H1 (cell line): ENCODE measurements around the gene FRMD4A. TPM values are rescaled to one million over a fixed set of nuclear protein-coding genes. Genes with fewer than 3 reads are reported as not detected.

Source experiments
- CTCF ChIA-PET: fragments of 300-600 bp; sonication (Branson Sonifier 250); formaldehyde crosslinking; loops from one replicate; lab custom pipeline; 2021; ENCODE audit not compliant: partially characterized antibody; lab: Charles Lee
- POLR2A ChIA-PET: fragments of 300-600 bp; sonication (Branson Sonifier 250); formaldehyde crosslinking; loops from one replicate; lab custom pipeline; 2021; ENCODE audit warnings: inconsistent platforms; ENCODE audit not compliant: partially characterized antibody; lab: Charles Lee
- DNase-seq, 2 experiments: peaks; one replicate each; pipeline versions ENCODE4 v3.0.0 to v3.0.0-alpha.2; 2010 to 2022; ENCODE audit warnings: low spot score in 2 of 2, low read depth in 1 of 2, mixed read lengths in 1 of 2
- FAIRE-seq: peaks from 2 replicates; lab custom pipeline; 2011; peaks lifted over from hg19 to GRCh38; lab: Jason Lieb, UNC
- H2AFZ ChIP-seq: 2 replicates; pipeline ENCODE4 v1.8.1; 2012; ENCODE audit warnings: low read length, inconsistent platforms
- H2AK5ac ChIP-seq: 2 replicates; pipeline ENCODE4 v1.6.1; 2013; ENCODE audit warnings: low read depth, low read length
- H2BK120ac ChIP-seq: replicated peaks from 2 replicates; pipeline ENCODE3; 2013; ENCODE audit warnings: low read depth, low read length, inconsistent platforms
- H2BK12ac ChIP-seq: 2 replicates; pipeline ENCODE4 v1.6.1; 2013; ENCODE audit warnings: low read depth, low read length
- H2BK15ac ChIP-seq: 2 replicates; pipeline ENCODE4 v1.6.1; 2013; ENCODE audit warnings: low read length
- H2BK20ac ChIP-seq: 2 replicates; pipeline ENCODE4 v1.6.1; 2013; ENCODE audit warnings: low read length
- H2BK5ac ChIP-seq: 2 replicates; pipeline ENCODE4 v1.6.1; 2013; ENCODE audit warnings: low read depth, low read length
- H3K14ac ChIP-seq: 2 replicates; pipeline ENCODE4 v1.6.1; 2013; ENCODE audit warnings: inconsistent platforms; ENCODE audit not compliant: insufficient read length
- H3K18ac ChIP-seq: 2 replicates; pipeline ENCODE4 v1.6.1; 2013; ENCODE audit warnings: low read length; ENCODE audit errors: extremely low read depth
- H3K23ac ChIP-seq: 2 replicates; pipeline ENCODE4 v1.6.1; 2013; ENCODE audit warnings: inconsistent platforms; ENCODE audit not compliant: insufficient read length
- H3K23me2 ChIP-seq: 2 replicates; pipeline ENCODE4 v1.6.1; 2013; ENCODE audit warnings: low read depth, low read length
- H3K27ac ChIP-seq: 2 replicates; pipeline ENCODE4 v1.6.1; 2011; ENCODE audit warnings: low read depth, low read length, inconsistent platforms
- H3K27me3 ChIP-seq, 4 experiments: replicated peaks in 1 of 4; 1 replicate in 1 of 4; 2 replicates in 3 of 4; pipeline versions ENCODE4 v1.6.1 to v1.8.1; 2011 to 2013; ENCODE audit warnings: low read length in 3 of 4, mild to moderate bottlenecking in 3 of 4, inconsistent platforms in 2 of 4, mixed read lengths in 2 of 4, moderate library complexity in 1 of 4; ENCODE audit not compliant: control insufficient read depth in 3 of 4, insufficient read depth in 3 of 4; ENCODE audit errors: extremely low read depth in 1 of 4
- H3K36me3 ChIP-seq, 4 experiments: 2 replicates each; pipeline versions ENCODE4 v1.6.1 to v1.8.1; 2011 to 2013; ENCODE audit warnings: mild to moderate bottlenecking in 4 of 4, low read length in 3 of 4, moderate library complexity in 2 of 4, control low read depth in 1 of 4, inconsistent platforms in 1 of 4; ENCODE audit not compliant: insufficient read depth in 4 of 4, control insufficient read depth in 2 of 4
- H3K4ac ChIP-seq: replicated peaks from 2 replicates; pipeline ENCODE3; 2013; ENCODE audit warnings: low read length, low read depth, mixed read lengths, inconsistent platforms; ENCODE audit not compliant: insufficient read length
- H3K4me1 ChIP-seq, 4 experiments: replicated peaks in 1 of 4; 1 replicate in 1 of 4; 2 replicates in 3 of 4; pipeline versions ENCODE4 v1.6.1 to v1.8.1; 2011 to 2013; ENCODE audit warnings: low read length in 3 of 4, inconsistent platforms in 2 of 4, mixed read lengths in 1 of 4; ENCODE audit not compliant: insufficient read depth in 4 of 4, control insufficient read depth in 3 of 4
- H3K4me2 ChIP-seq, 2 experiments: 2 replicates each; pipeline versions ENCODE4 v1.6.1 to v1.8.1; 2011 to 2013; ENCODE audit warnings: low read depth in 2 of 2, low read length in 2 of 2, control low read depth in 1 of 2, inconsistent platforms in 1 of 2, mild to moderate bottlenecking in 1 of 2; ENCODE audit not compliant: insufficient read depth in 1 of 2
- H3K4me3 ChIP-seq, 4 experiments: fragments of 200-600, 300-600 bp in 1 of 4; sonication (generic), shearing (Covaris generic), sonication (Bioruptor Twin) in 1 of 4; 2 replicates each; pipeline versions ENCODE4 v1.5.1 to v1.8.1; 2011 to 2016; ENCODE audit warnings: low read length in 4 of 4, low read depth in 3 of 4, control low read depth in 2 of 4, inconsistent platforms in 2 of 4, mild to moderate bottlenecking in 2 of 4, mixed read lengths in 1 of 4, moderate library complexity in 1 of 4; ENCODE audit not compliant: insufficient read depth in 2 of 4; ENCODE audit errors: extremely low read depth in 1 of 4
- H3K56ac ChIP-seq: replicated peaks from 2 replicates; pipeline ENCODE3; 2013; ENCODE audit warnings: low read depth, mild to moderate bottlenecking, mixed read lengths, low read length, inconsistent platforms; ENCODE audit not compliant: insufficient read length
- H3K79me1 ChIP-seq: 2 replicates; pipeline ENCODE4 v1.6.1; 2013; ENCODE audit warnings: low read depth, low read length, control low read depth
- H3K79me2 ChIP-seq, 2 experiments: 2 replicates each; pipeline versions ENCODE4 v1.6.1 to v1.8.1; 2012 to 2013; ENCODE audit warnings: low read length in 2 of 2, mild to moderate bottlenecking in 2 of 2, inconsistent platforms in 1 of 2; ENCODE audit not compliant: insufficient read depth in 2 of 2, control insufficient read depth in 1 of 2
- H3K9ac ChIP-seq, 4 experiments: replicated peaks in 1 of 4; 1 replicate in 1 of 4; 2 replicates in 3 of 4; pipeline versions ENCODE4 v1.6.1 to v1.8.1; 2011 to 2013; ENCODE audit warnings: low read depth in 3 of 4, low read length in 3 of 4, control low read depth in 2 of 4, mild to moderate bottlenecking in 2 of 4, moderate library complexity in 2 of 4, inconsistent platforms in 1 of 4; ENCODE audit errors: extremely low read depth in 1 of 4
- H3K9me3 ChIP-seq, 2 experiments: 2 replicates each; pipeline versions ENCODE4 v1.6.1 to v1.8.1; 2012 to 2013; ENCODE audit warnings: mild to moderate bottlenecking in 2 of 2, moderate library complexity in 2 of 2, control low read depth in 1 of 2, inconsistent platforms in 1 of 2, low read depth in 1 of 2, low read length in 1 of 2, mixed read lengths in 1 of 2; ENCODE audit not compliant: insufficient read depth in 2 of 2
- H4K20me1 ChIP-seq, 2 experiments: replicated peaks in 1 of 2; 2 replicates each; pipeline versions ENCODE3 to v1.8.1; 2011 to 2013; ENCODE audit warnings: inconsistent platforms in 2 of 2, low read length in 2 of 2, mild to moderate bottlenecking in 1 of 2; ENCODE audit not compliant: insufficient read depth in 2 of 2, control insufficient read depth in 1 of 2
- H4K5ac ChIP-seq: 2 replicates; pipeline ENCODE4 v1.6.1; 2013; ENCODE audit warnings: low read length, low read depth, mixed read lengths, inconsistent platforms; ENCODE audit not compliant: insufficient read length
- H4K8ac ChIP-seq: 2 replicates; pipeline ENCODE4 v1.8.0; 2013; ENCODE audit warnings: mild to moderate bottlenecking, moderate library complexity, low read length, inconsistent platforms; ENCODE audit not compliant: insufficient read depth; ENCODE audit errors: extremely low read depth
- H4K91ac ChIP-seq: replicated peaks from 2 replicates; pipeline ENCODE3; 2013; ENCODE audit warnings: low read length, mixed read lengths, inconsistent platforms; ENCODE audit not compliant: insufficient read length
- CTBP2 ChIP-seq: IDR thresholded peaks from 2 replicates; pipeline ENCODE4 v1.7.0; 2011; ENCODE audit warnings: borderline replicate concordance, mild to moderate bottlenecking, moderate library complexity, mixed read lengths, low read length; ENCODE audit not compliant: insufficient read depth, insufficient read length
- EGR1 ChIP-seq: IDR thresholded peaks from 2 replicates; pipeline ENCODE4 v1.6.1; 2011; ENCODE audit warnings: low read depth, low read length, borderline replicate concordance
- HDAC2 ChIP-seq, 2 experiments: fragments of 300-600 bp in 1 of 2; sonication (generic) in 1 of 2; IDR thresholded peaks; 2 replicates each; pipeline ENCODE4 v1.6.1; 2011 to 2012; ENCODE audit warnings: low read depth in 2 of 2, low read length in 2 of 2, mild to moderate bottlenecking in 2 of 2, moderate library complexity in 2 of 2, borderline replicate concordance in 1 of 2, inconsistent platforms in 1 of 2
- PHF8 ChIP-seq: fragments of 200-600 bp; sonication (generic); conservative IDR thresholded peaks from 2 replicates; pipeline ENCODE4 v1.7.1; 2012; ENCODE audit warnings: low read depth, mild to moderate bottlenecking, inconsistent platforms, low read length, moderate library complexity
- SRF ChIP-seq: IDR thresholded peaks from 2 replicates; pipeline ENCODE4 v1.6.1; 2011; ENCODE audit warnings: mild to moderate bottlenecking, low read depth, low read length, moderate library complexity
- TEAD4 ChIP-seq: IDR thresholded peaks from 2 replicates; pipeline ENCODE4 v1.6.1; 2012; ENCODE audit warnings: low read depth, low read length, inconsistent platforms, mixed read lengths
- WGBS, 2 experiments: shearing (Covaris generic) in 1 of 2; methylation state at CpG; one replicate each; pipeline versions ENCODE4 v1.1.6 to v1.1.7; 2013 to 2015; ENCODE audit warnings: low lambda C conversion rate in 2 of 2, mixed read lengths in 2 of 2, inconsistent platforms in 1 of 2, low coverage in 1 of 2, missing lambda C conversion rate in 1 of 2; ENCODE audit not compliant: insufficient replicate concordance in 2 of 2, insufficient coverage in 1 of 2, insufficient read length in 1 of 2; ENCODE audit errors: extremely low coverage in 1 of 2, missing lambda C conversion rate in 1 of 2; 5-methylcytosine and 5-hydroxymethylcytosine counted together
- polyA plus RNA-seq, 7 experiments: library from polyadenylated mRNA; depleted of rRNA in 3 of 7; stranded (reverse) in 5 of 7; unstranded in 2 of 7; fragments of >200 nt in 5 of 7; fragments of 200-250 nt in 2 of 7; gene quantifications; 1 replicate in 5 of 7; 2 replicates in 1 of 7; 4 replicates in 1 of 7; pipeline versions ENCODE4 v1.2.1 to v1.2.3, GENCODE V29; 2011 to 2013; ENCODE audit warnings: missing spikeins in 2 of 7, mixed read lengths in 2 of 7
- total RNA-seq: library from RNA; stranded (reverse); fragmentation: NEBNext Ultra II Directional; extraction: Animal tissue kit (Norgen Biotek cat#: 25700); gene quantifications from 2 replicates; pipeline ENCODE4 v1.2.1, GENCODE V29; 2021
- TF ChIP-seq, protein P1 (sequence below): IDR thresholded peaks from 2 replicates; pipeline ENCODE4 v1.6.1; 2012; ENCODE audit warnings: inconsistent platforms
- TF ChIP-seq, protein P2 (sequence below): IDR thresholded peaks from 2 replicates; pipeline ENCODE4 v1.6.1; 2012; ENCODE audit warnings: low read length, inconsistent platforms

The FRMD4A gene
- total and polyA plus RNA-seq, 2 of the 8 experiments (the other 6 are each of a cell fraction or from before 2014, with no cell fraction given): 38.6 to 39.6 TPM

DNA sequence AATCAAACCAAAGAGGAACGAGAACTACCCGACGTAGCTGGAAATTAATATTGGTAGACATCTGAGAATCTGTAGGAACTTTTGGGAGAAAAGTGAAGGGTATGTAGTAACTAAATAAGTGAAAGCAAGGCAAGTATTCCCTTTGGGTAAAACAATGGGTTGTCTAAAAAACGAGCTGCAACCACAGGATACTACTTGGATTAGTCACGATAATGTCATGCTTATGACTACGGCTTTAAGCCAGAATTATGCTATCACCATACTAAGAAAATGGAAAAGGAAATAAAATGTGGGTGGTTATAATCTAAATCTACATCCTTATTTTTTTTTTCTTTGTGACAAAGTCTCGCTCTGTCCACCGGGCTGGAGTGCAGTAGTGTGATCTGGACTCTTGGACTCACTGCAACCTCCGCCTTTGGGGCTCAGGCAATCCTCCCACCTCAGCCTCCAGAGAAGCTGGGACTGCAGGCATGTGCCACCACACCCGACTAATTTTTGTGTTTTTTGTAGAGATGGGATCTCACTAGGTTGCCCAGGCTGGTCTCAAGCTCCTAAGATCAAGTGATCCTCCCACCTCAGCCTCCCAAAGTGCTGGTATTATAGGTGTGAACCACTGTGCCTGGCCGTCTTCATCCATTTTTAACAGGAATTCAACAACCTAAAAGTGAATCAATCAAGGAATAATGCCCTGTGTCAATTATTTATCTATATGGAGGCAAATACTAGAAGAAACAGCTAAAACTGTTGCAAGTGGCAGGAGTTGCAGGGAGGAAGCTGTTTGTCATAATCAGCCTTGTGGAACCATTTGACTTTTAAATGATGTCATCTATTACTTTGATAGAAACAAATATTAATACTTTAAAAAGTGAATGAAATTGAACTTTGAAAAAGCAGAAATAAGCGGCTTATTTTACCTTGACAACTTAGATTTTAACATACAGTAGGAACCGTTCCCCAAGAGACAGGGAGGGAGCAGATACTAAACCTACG, 554.6 kb downstream of the FRMD4A start:
- no peaks in the 10 kb centered on the region for H3K4me1 ChIP-seq
- H2AFZ ChIP-seq: no peak overlapping the region
- WGBS, 2 experiments: 89% methylated on average over 14 of the region's 14 CpGs; no CpG with 5 or more reads in 1 of the 2 experiments
- H3K79me2 ChIP-seq: no peaks in the 10 kb centered on the region
- H3K4me3 ChIP-seq: no peak overlapping the region
- H3K4ac ChIP-seq: no peak overlapping the region
- H3K18ac ChIP-seq: no peak overlapping the region
- peaks cover 2% of the 10 kb centered on the region; the same call in 1 of the 2 replicates for H3K79me1 ChIP-seq
- H2BK12ac ChIP-seq: no peak overlapping the region
- no peak overlapping the region for H3K4me2 ChIP-seq
- no peak overlapping the region for H2BK20ac ChIP-seq
- H3K9me3 ChIP-seq: no peaks in the 10 kb centered on the region
- H3K23ac ChIP-seq: no peak overlapping the region
- H3K23me2 ChIP-seq: no peaks in the 10 kb centered on the region
- FAIRE-seq: no peak
- no peak overlapping the region for H3K56ac ChIP-seq
- H2BK15ac ChIP-seq: no peak overlapping the region
- H4K5ac ChIP-seq: no peak overlapping the region
- ChIA-PET CTCF (interaction anchor here (0.6 to 2.6 kb wide), 14 partner anchors 10 to 313 kb away, joined by 3 to 14 read pairs (median 4); no protein-coding TSS in a partner anchor), POLR2A (no interaction called here)
- no peak overlapping the region for H2AK5ac ChIP-seq
- DNase-seq: no peak
- no peaks in the 10 kb centered on the region for H4K20me1 ChIP-seq
- H2BK120ac ChIP-seq: no peak overlapping the region
- H2BK5ac ChIP-seq: no peak overlapping the region
- no peaks in the 10 kb centered on the region for H3K27me3 ChIP-seq
- H3K9ac ChIP-seq: no peak overlapping the region
- no peaks in the 10 kb centered on the region for H3K36me3 ChIP-seq
- H4K91ac ChIP-seq: no peak overlapping the region
- no peak overlapping the region for H3K14ac ChIP-seq
- H4K8ac ChIP-seq: no peak overlapping the region
- H3K27ac ChIP-seq: no peak overlapping the region
- TF ChIP-seq EGR1: no peak
- no peak for TF ChIP-seq SRF
- no peak for TF ChIP-seq PHF8
- TF ChIP-seq TEAD4: no peak
- TF ChIP-seq, protein P1, sequence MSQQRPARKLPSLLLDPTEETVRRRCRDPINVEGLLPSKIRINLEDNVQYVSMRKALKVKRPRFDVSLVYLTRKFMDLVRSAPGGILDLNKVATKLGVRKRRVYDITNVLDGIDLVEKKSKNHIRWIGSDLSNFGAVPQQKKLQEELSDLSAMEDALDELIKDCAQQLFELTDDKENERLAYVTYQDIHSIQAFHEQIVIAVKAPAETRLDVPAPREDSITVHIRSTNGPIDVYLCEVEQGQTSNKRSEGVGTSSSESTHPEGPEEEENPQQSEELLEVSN: no peak
- no peak for TF ChIP-seq HDAC2 (IDR thresholded peaks at IDR 0.05; ENCODE audit: borderline replicate concordance in 1 of 2, low read depth in 2 of 2, low read length in 2 of 2)
- TF ChIP-seq CTBP2: no peak
- TF ChIP-seq, protein P2, sequence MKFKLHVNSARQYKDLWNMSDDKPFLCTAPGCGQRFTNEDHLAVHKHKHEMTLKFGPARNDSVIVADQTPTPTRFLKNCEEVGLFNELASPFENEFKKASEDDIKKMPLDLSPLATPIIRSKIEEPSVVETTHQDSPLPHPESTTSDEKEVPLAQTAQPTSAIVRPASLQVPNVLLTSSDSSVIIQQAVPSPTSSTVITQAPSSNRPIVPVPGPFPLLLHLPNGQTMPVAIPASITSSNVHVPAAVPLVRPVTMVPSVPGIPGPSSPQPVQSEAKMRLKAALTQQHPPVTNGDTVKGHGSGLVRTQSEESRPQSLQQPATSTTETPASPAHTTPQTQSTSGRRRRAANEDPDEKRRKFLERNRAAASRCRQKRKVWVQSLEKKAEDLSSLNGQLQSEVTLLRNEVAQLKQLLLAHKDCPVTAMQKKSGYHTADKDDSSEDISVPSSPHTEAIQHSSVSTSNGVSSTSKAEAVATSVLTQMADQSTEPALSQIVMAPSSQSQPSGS: no peak
